ENCODE results near the gene SLC35F3. TPM values are rescaled to one million over a fixed set of nuclear protein-coding genes. Genes with fewer than 3 reads are reported as not detected.

Gene SLC35F3
- total RNA-seq, 4 donors from 2014 or later = 0.36 to 1.4 (median 0.54) TPM

DNA sequence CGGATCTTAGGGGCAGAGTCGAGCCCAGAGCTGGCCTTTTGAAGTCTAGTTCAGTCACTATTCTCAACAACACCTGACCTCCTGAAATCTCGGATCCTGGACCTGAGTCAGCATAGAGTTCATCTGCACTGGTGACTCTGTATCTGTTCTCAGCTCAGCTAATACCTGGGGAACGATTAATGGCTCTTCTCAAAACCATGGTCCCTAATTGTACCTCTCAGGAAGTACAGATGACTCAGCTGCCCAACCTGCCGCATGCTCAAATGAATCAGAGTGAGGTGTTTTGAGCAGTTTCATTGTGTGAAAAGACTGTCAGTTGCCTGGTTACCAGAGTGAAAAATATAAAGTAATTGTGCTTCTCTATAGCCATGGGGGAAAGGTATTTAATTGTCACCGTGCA lies 89.2 kb downstream of the SLC35F3 start:
- H3K36me3 ChIP-seq = no peaks in the 10 kb centered on the region
- H3K9me3 ChIP-seq = no peaks in the 10 kb centered on the region
- H3K4me3 ChIP-seq = no peak overlapping the region
- no peak overlapping the region for H3K27ac ChIP-seq
- peaks cover 10% of the 10 kb centered on the region for H3K27me3 ChIP-seq
- DNase-seq (ENCODE audit: low spot score in 2 of 2) = no peak
- TF ChIP-seq EP300 (IDR thresholded peaks at IDR 0.05) (no peak), POLR2AphosphoS5 (IDR thresholded peaks at IDR 0.05) (no peak), POLR2A (IDR thresholded peaks at IDR 0.05) (no peak)
- TF ChIP-seq, protein P1, sequence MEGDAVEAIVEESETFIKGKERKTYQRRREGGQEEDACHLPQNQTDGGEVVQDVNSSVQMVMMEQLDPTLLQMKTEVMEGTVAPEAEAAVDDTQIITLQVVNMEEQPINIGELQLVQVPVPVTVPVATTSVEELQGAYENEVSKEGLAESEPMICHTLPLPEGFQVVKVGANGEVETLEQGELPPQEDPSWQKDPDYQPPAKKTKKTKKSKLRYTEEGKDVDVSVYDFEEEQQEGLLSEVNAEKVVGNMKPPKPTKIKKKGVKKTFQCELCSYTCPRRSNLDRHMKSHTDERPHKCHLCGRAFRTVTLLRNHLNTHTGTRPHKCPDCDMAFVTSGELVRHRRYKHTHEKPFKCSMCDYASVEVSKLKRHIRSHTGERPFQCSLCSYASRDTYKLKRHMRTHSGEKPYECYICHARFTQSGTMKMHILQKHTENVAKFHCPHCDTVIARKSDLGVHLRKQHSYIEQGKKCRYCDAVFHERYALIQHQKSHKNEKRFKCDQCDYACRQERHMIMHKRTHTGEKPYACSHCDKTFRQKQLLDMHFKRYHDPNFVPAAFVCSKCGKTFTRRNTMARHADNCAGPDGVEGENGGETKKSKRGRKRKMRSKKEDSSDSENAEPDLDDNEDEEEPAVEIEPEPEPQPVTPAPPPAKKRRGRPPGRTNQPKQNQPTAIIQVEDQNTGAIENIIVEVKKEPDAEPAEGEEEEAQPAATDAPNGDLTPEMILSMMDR (IDR thresholded peaks at IDR 0.05) = no peak
- WGBS = 54% methylated on average over 6 of the region's 6 CpGs
- H3K4me1 ChIP-seq = no peaks in the 10 kb centered on the region

DNA sequence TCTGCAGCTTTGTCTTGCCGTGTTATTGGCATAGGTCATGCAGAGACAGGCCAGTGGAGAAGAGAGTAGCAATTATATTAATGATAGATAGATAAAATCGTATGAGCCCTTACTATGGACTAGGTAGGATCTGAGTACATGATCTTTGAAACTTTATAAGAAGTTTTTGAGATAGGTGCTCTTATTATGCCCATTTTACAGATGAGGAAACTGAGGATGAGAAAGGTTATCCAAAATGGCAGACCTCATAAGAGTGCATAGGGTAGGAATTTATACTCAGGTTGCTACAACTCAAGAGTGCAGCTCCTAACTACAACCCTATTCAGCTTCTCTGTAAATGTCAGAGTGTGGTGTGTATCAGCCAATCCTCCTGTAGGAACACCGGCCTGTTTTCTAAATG lies 89.6 kb downstream of the SLC35F3 start:
- TF ChIP-seq, protein P1 (IDR thresholded peaks at IDR 0.05) = no peak
- no peak for TF ChIP-seq EP300 (IDR thresholded peaks at IDR 0.05)
- DNase-seq (ENCODE audit: low spot score in 2 of 2) = no peak
- peaks cover 10% of the 10 kb centered on the region for H3K27me3 ChIP-seq
- H3K9me3 ChIP-seq = no peaks in the 10 kb centered on the region
- no peak overlapping the region for H3K4me3 ChIP-seq
- H3K36me3 ChIP-seq = no peaks in the 10 kb centered on the region
- H3K4me1 ChIP-seq = no peaks in the 10 kb centered on the region
- no peak overlapping the region for H3K27ac ChIP-seq
- 72% methylated on average over 3 of the region's 3 CpGs for WGBS

DNA sequence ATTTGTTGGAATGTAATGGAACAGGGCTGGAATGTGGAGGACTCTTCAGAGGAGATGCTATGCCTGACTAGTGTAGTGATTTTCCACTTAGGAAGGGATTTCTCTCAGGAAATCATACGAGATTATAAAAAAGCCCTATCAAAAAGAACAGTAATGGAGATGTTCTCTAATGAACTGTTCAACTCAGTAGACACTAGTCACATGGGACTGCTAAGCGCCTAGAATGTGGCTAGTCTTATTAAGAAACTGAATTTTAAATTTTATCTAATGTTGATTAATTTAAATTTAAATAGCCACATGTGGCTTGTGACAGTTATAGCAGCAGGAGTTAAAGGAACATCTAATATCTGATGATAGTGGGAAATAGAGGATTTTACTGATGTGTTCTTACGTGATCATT lies 94.0 kb downstream of the SLC35F3 start:
- DNase-seq (ENCODE audit: low spot score in 2 of 2) = no peak

DNA sequence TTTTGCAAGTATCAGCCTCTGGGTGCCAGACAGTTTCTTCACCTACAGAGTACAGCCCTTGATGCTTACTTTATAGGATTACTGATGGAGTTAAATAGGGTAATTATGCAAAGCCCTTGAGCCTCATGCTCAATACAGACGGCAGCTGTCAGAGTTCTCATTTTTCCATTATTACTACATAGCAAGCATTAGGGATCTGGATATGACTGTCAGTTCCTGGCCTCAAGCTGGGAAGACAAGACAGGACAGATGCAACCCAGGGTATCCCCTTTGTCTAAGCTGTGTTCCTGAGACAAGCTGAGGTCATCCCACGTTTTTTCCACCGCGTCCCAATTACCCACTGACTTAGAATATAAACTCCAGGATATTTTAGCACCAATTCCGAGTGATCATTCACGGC lies 94.4 kb downstream of the SLC35F3 start:
- TF ChIP-seq POLR2A (IDR thresholded peaks at IDR 0.05) (no peak), EP300 (IDR thresholded peaks at IDR 0.05) (no peak), POLR2AphosphoS5 (IDR thresholded peaks at IDR 0.05) (no peak)
- TF ChIP-seq, protein P1 (IDR thresholded peaks at IDR 0.05) = no peak
- 63% methylated on average over 6 of the region's 6 CpGs for WGBS
- H3K4me3 ChIP-seq = no peak overlapping the region

More for the DNA sequence above, 94.0 kb downstream of the SLC35F3 start:
- Histone ChIP-seq H3K9me3 (no peaks in the 10 kb centered on the region), H3K4me1 (no peaks in the 10 kb centered on the region), H3K4me3 (no peak overlapping the region), H3K27ac (no peak overlapping the region), H3K36me3 (no peaks in the 10 kb centered on the region), H3K27me3 (peaks cover 12% of the 10 kb centered on the region)
- 80% methylated on average over 3 of the region's 3 CpGs for WGBS
- TF ChIP-seq POLR2A (IDR thresholded peaks at IDR 0.05) = no peak
- no peak for TF ChIP-seq POLR2AphosphoS5 (IDR thresholded peaks at IDR 0.05)

DNA sequence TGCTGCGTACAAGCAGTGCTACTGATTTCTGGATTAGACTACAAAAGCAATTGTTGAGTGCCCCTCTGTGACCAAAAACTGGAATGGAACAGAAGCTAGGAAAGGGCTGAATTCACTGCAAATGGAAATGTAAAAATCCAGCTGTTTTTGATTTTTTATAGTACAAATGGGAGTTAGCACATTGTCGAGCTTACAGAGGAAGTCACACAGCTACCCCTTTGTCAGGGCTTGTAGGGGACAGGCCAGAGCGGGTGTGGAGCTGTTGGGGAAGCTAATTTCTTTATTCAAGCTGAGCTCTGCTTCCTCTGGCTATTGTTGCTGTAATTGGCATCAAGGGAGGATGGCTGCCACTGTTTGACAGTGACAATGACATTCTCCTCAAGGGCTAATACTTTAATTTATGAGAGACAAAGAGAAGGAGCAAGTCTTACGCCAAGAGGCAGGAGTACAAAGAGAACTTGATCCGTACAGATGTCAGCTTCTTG lies 96.1 kb downstream of the SLC35F3 start:
- no peak overlapping the region for H3K27ac ChIP-seq
- no peaks in the 10 kb centered on the region for H3K4me1 ChIP-seq
- H3K27me3 ChIP-seq = peaks cover 10% of the 10 kb centered on the region
- H3K4me3 ChIP-seq = no peak overlapping the region
- H3K9me3 ChIP-seq = no peaks in the 10 kb centered on the region
- H3K36me3 ChIP-seq = no peaks in the 10 kb centered on the region
- 42% methylated on average over 5 of the region's 5 CpGs for WGBS
- DNase-seq (ENCODE audit: low spot score in 2 of 2) = no peak
- TF ChIP-seq POLR2A (IDR thresholded peaks at IDR 0.05) (no peak), EP300 (IDR thresholded peaks at IDR 0.05) (no peak), POLR2AphosphoS5 (IDR thresholded peaks at IDR 0.05) (no peak)
- TF ChIP-seq, protein P1 (IDR thresholded peaks at IDR 0.05) = no peak

More for the DNA sequence above, 94.4 kb downstream of the SLC35F3 start:
- Histone ChIP-seq H3K9me3 (no peaks in the 10 kb centered on the region), H3K36me3 (no peaks in the 10 kb centered on the region), H3K27me3 (peaks cover 12% of the 10 kb centered on the region), H3K4me1 (no peaks in the 10 kb centered on the region), H3K27ac (no peak overlapping the region)
- no peak for DNase-seq (ENCODE audit: low spot score in 2 of 2)

DNA sequence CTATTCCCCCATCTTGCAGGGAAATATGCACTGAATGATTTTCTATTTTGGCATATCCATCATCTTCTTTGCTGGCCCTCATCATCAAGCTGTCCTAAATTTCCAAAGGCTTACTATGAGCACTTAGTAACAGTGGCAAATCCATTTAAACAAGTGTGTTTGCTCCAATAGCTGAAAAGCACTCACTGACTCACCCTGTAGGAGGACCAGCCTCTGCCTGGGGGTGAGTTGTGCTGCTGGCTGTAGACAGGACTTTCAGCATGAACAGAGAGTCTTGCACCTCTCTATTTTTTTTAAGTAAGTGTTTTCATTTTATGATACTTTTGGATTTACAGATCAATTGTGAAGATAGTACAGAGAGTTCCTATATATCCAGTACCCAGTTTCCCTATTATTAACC lies 97.3 kb downstream of the SLC35F3 start:
- TF ChIP-seq POLR2A (IDR thresholded peaks at IDR 0.05) = no peak
- TF ChIP-seq, protein P1 (IDR thresholded peaks at IDR 0.05) = no peak
- no peak for TF ChIP-seq EP300 (IDR thresholded peaks at IDR 0.05)
- no peak for TF ChIP-seq POLR2AphosphoS5 (IDR thresholded peaks at IDR 0.05)
- peaks cover 3% of the 10 kb centered on the region for H3K27me3 ChIP-seq
- DNase-seq (ENCODE audit: low spot score in 2 of 2) = no peak
- no peaks in the 10 kb centered on the region for H3K9me3 ChIP-seq
- no peak overlapping the region for H3K4me3 ChIP-seq
- no peaks in the 10 kb centered on the region for H3K36me3 ChIP-seq
- no peak overlapping the region for H3K27ac ChIP-seq
- no peaks in the 10 kb centered on the region for H3K4me1 ChIP-seq

Measured in suprapubic skin (tissue), 4 donors.